Hematopoietic multipotent progenitor cell treated with erythropoietin and hydrocortisone succinate and interleukin-3 and kit ligand, for 8 days (in vitro differentiated cells): ENCODE data around the gene LCP1.
"Not testable (repeated sequence)": the region's sequence is repeated elsewhere in the genome, so short reads cannot be mapped to it uniquely, and the experiment has no call there.

Source experiments
- DNase-seq: peaks from one replicate; pipeline ENCODE4 v3.0.0-alpha.2; 2015

LCP1 gene

GRCh38 chr13:46181377-46181839 is 569 bp downstream of the LCP1 start:
- DNase-seq, result peak; percentile 50

GRCh38 chr13:46179969-46180763 is 1.8 kb downstream of the LCP1 start:
- DNase-seq, result peak; percentile 45

- peak; percentile 52 for DNase-seq
Measured at GRCh38 chr13:46179491-46179908, 2.5 kb downstream of the LCP1 start.

GRCh38 chr13:46178821-46179220 is 3.2 kb downstream of the LCP1 start:
- peak; percentile 33 for DNase-seq

- peak; percentile 49 for DNase-seq
Measured at GRCh38 chr13:46178143-46178542, 3.8 kb downstream of the LCP1 start.

- peak; percentile 72 for DNase-seq
Measured at GRCh38 chr13:46176756-46177155, 5.2 kb downstream of the LCP1 start.

- DNase-seq, result peak; percentile 14
Measured at GRCh38 chr13:46173656-46174055, 8.3 kb downstream of the LCP1 start.

- no peak for DNase-seq
Measured at GRCh38 chr13:46172531-46172991, 9.4 kb downstream of the LCP1 start.

- no peak for DNase-seq
Measured at GRCh38 chr13:46171739-46172138, 10.2 kb downstream of the LCP1 start.

- no peak for DNase-seq
Measured at GRCh38 chr13:46171217-46171616, 10.8 kb downstream of the LCP1 start.

GRCh38 chr13:46170687-46171086 is 11.3 kb downstream of the LCP1 start:
- peak; percentile 32 for DNase-seq

- no peak for DNase-seq
Measured at GRCh38 chr13:46170268-46170667, 11.7 kb downstream of the LCP1 start.

GRCh38 chr13:46169758-46170157 is 12.2 kb downstream of the LCP1 start:
- DNase-seq, result no peak

- DNase-seq, result peak; percentile 49
Measured at GRCh38 chr13:46168783-46169182, 13.2 kb downstream of the LCP1 start.

GRCh38 chr13:46168341-46168740 is 13.6 kb downstream of the LCP1 start:
- DNase-seq, result peak; percentile 24

GRCh38 chr13:46166947-46167610 is 14.9 kb downstream of the LCP1 start:
- no peak for DNase-seq

- no peak for DNase-seq
Measured at GRCh38 chr13:46166224-46166584, 15.8 kb downstream of the LCP1 start.

GRCh38 chr13:46165485-46166223 is 16.3 kb downstream of the LCP1 start:
- no peak for DNase-seq

- DNase-seq, result no peak
Measured at GRCh38 chr13:46164661-46165060, 17.3 kb downstream of the LCP1 start.

GRCh38 chr13:46162741-46163140 is 19.2 kb downstream of the LCP1 start:
- not testable (repeated sequence) for DNase-seq

- peak; percentile 84 for DNase-seq
Measured at GRCh38 chr13:46160471-46161066, 21.4 kb downstream of the LCP1 start.

- DNase-seq, result no peak
Measured at GRCh38 chr13:46160065-46160464, 21.9 kb downstream of the LCP1 start.

GRCh38 chr13:46158983-46159382 is 23.0 kb downstream of the LCP1 start:
- DNase-seq, result no peak
